HG03442 (cell line): ENCODE results near the gene PLA2R1.

Source experiments
- ATAC-seq: cut with Tn5 transposase; IDR thresholded peaks from one replicate; pipeline ENCODE4 v1.9.1; 2021; ENCODE audit warnings: mild to moderate bottlenecking, moderate library complexity; ENCODE audit not compliant: unreplicated experiment

PLA2R1 gene

GRCh38 chr2:160033732-160034392 lies 28.6 kb downstream of the PLA2R1 start:
- ATAC-seq, result no peak

GRCh38 chr2:160029270-160029628 lies 33.2 kb downstream of the PLA2R1 start:
- no peak for ATAC-seq

GRCh38 chr2:160028431-160029269 lies 33.8 kb downstream of the PLA2R1 start:
- no peak for ATAC-seq

GRCh38 chr2:160022162-160022561 lies 40.3 kb downstream of the PLA2R1 start:
- no peak for ATAC-seq

GRCh38 chr2:160019374-160020090 lies 42.9 kb downstream of the PLA2R1 start:
- no peak for ATAC-seq

GRCh38 chr2:160015746-160016145 lies 46.7 kb downstream of the PLA2R1 start:
- ATAC-seq, result no peak

GRCh38 chr2:160014227-160014626 lies 48.2 kb downstream of the PLA2R1 start:
- ATAC-seq, result no peak

GRCh38 chr2:160010361-160011145 lies 51.9 kb downstream of the PLA2R1 start:
- no peak for ATAC-seq

- ATAC-seq, result no peak
Measured at GRCh38 chr2:160007111-160007510, 55.3 kb downstream of the PLA2R1 start.

GRCh38 chr2:160006475-160006874 lies 55.9 kb downstream of the PLA2R1 start:
- ATAC-seq, result peak; percentile 42

- no peak for ATAC-seq
Measured at GRCh38 chr2:160005908-160006307, 56.5 kb downstream of the PLA2R1 start.

- no peak for ATAC-seq
Measured at GRCh38 chr2:160005476-160005875, 56.9 kb downstream of the PLA2R1 start.

GRCh38 chr2:159998961-159999360 lies 63.5 kb downstream of the PLA2R1 start:
- ATAC-seq, result no peak

GRCh38 chr2:159998243-159998642 lies 64.2 kb downstream of the PLA2R1 start:
- no peak for ATAC-seq

GRCh38 chr2:159996792-159997546 lies 65.4 kb downstream of the PLA2R1 start:
- no peak for ATAC-seq

GRCh38 chr2:159995038-159995437 lies 67.4 kb downstream of the PLA2R1 start:
- no peak for ATAC-seq

GRCh38 chr2:159989249-159989648 lies 73.2 kb downstream of the PLA2R1 start:
- no peak for ATAC-seq

GRCh38 chr2:159988412-159988970 lies 73.9 kb downstream of the PLA2R1 start:
- ATAC-seq, result no peak

- no peak for ATAC-seq
Measured at GRCh38 chr2:159987181-159987580, 75.2 kb downstream of the PLA2R1 start.

GRCh38 chr2:159985656-159986055 lies 76.8 kb downstream of the PLA2R1 start:
- no peak for ATAC-seq
